Omental fat pad (tissue), 4 donors: ENCODE measurements around the gene LRP1-AS. TPM values are rescaled to one million over a fixed set of nuclear protein-coding genes. Genes with fewer than 3 reads are reported as not detected.

Experiments used
- ATAC-seq: fragments of 150-250 bp; one replicate; pipeline ENCODE4 v1.9.1; 2016; ENCODE audit warnings: mild to moderate bottlenecking, moderate library complexity; ENCODE audit not compliant: low FRiP score
- DNase-seq: peaks from one replicate; pipeline ENCODE4 v3.0.0-alpha.2; 2019; ENCODE audit warnings: low spot score
- total RNA-seq, 4 donors: library from RNA; depleted of rRNA; stranded (reverse); fragments of >200 nt; gene quantifications; one replicate each; pipeline ENCODE4 v1.1.0, GENCODE V29; 2016
- TF ChIP-seq, protein P1 (sequence below), 3 donors: fragments of 450-650 bp; IDR thresholded peaks; one replicate each; pipeline ENCODE4 v1.5.1; 2016 to 2017; ENCODE audit warnings: antibody characterized with exemption in 3 of 3, mild to moderate bottlenecking in 3 of 3, moderate library complexity in 2 of 3

LRP1-AS gene
- total RNA-seq, 4 donors from 2014 or later = not detected

DNA sequence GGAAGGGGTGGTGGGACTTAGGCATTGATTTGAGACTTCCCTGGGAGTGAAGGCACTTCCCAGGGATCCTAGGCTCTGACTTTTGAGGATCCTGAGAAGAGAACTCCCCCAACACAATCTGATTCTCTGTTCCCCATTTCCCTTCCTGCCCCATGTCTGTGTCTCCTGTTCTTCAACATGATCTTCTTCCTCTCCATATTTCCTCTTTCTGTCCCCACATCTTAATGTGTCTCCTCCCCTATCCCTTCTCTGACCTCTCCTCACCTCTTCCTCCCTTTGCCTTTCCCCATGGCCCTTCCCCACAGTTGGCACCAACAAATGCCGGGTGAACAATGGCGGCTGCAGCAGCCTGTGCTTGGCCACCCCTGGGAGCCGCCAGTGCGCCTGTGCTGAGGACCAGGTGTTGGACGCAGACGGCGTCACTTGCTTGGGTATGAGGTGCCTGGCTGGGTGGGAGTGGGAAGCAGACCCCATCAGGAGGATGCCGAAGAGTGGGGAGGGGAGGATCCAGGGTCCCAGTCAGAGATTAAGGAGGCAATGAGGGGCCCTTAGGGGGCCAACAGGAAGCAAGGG is 15.2 kb upstream of the LRP1-AS start:
- no peak for ATAC-seq
- DNase-seq = no peak
- TF ChIP-seq, protein P1, sequence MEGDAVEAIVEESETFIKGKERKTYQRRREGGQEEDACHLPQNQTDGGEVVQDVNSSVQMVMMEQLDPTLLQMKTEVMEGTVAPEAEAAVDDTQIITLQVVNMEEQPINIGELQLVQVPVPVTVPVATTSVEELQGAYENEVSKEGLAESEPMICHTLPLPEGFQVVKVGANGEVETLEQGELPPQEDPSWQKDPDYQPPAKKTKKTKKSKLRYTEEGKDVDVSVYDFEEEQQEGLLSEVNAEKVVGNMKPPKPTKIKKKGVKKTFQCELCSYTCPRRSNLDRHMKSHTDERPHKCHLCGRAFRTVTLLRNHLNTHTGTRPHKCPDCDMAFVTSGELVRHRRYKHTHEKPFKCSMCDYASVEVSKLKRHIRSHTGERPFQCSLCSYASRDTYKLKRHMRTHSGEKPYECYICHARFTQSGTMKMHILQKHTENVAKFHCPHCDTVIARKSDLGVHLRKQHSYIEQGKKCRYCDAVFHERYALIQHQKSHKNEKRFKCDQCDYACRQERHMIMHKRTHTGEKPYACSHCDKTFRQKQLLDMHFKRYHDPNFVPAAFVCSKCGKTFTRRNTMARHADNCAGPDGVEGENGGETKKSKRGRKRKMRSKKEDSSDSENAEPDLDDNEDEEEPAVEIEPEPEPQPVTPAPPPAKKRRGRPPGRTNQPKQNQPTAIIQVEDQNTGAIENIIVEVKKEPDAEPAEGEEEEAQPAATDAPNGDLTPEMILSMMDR (IDR thresholded peaks at IDR 0.05) = no peak

GRCh38 chr12:57161491-57161890 is 14.1 kb upstream of the LRP1-AS start:
- no peak for ATAC-seq
- TF ChIP-seq, protein P1 (IDR thresholded peaks at IDR 0.05) = no peak
- DNase-seq = no peak

DNA sequence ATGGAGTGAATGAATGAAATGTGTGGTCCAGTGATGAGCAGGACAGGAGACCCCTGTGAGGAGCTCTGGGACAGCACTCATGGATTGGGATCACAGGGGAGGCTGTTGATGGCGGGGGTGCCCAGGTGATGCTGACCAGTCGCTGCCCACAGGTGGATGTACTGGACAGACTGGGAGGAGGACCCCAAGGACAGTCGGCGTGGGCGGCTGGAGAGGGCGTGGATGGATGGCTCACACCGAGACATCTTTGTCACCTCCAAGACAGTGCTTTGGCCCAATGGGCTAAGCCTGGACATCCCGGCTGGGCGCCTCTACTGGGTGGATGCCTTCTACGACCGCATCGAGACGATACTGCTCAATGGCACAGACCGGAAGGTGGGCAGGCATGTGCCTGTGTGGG is 13.3 kb upstream of the LRP1-AS start:
- TF ChIP-seq, protein P1 (IDR thresholded peaks at IDR 0.05) = no peak
- DNase-seq = no peak
- ATAC-seq = no peak

DNA sequence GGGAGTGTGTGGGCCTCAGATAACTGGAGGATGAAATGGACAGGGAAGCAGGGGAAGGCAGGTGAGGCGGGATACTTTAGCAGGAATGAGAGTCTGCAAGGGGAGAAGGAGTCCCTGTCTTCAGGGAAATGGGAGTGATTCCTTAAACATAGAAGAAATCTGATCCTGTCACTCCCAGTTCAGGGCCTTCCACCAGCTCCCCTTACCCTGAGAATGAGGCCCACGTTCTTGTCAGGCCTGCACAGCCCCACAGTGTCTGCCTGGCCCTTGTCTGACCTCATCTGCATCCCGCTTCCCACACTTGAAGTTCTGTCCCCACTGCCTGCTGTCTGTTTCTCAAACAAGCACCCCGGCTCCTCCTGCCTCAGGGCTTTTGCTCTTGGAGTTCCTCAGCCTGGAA is 12.6 kb upstream of the LRP1-AS start:
- DNase-seq = no peak
- no peak for ATAC-seq

GRCh38 chr12:57159311-57159710 is 11.9 kb upstream of the LRP1-AS start:
- no peak for ATAC-seq
- TF ChIP-seq, protein P1 (IDR thresholded peaks at IDR 0.05) = no peak
- no peak for DNase-seq

More for the DNA sequence above, 12.6 kb upstream of the LRP1-AS start:
- TF ChIP-seq, protein P1 (IDR thresholded peaks at IDR 0.05) = no peak

DNA sequence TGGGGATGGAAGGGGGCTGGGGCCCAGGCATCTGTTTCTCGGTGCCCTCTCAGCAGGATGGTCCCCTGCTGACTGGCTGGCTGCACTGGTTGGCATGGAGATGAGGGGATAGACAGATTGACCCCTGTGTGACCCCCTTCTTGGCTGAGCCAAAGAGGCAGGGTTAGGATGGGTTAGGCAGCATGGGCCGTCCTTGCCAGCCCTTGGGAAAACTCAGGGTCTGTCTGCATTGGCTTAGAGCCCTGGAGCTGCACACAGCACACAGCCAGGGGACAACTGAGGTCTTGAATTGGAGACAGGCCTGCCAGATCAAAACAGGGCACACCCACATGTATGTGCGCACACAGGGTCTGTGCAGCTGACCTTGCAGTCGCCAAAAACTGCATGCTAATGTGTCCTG is 11.2 kb upstream of the LRP1-AS start:
- no peak for ATAC-seq
- DNase-seq = no peak
- TF ChIP-seq, protein P1 (IDR thresholded peaks at IDR 0.05) = no peak

DNA sequence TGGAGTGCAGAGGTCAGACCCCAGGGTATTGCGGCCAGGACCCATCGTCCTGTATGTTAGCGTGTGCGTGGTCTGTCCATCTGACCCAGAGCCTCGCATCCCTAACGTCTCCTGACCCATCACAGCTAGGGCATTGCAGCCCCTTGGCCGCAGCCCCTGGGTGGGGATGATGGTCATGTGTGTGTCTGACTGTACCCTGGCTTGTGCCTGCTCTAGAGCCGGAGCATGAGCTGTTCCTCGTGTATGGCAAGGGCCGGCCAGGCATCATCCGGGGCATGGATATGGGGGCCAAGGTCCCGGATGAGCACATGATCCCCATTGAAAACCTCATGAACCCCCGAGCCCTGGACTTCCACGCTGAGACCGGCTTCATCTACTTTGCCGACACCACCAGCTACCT is 10.8 kb upstream of the LRP1-AS start:
- TF ChIP-seq, protein P1 (IDR thresholded peaks at IDR 0.05) = no peak
- DNase-seq (no peak), ATAC-seq (no peak)
